ENCODE data around the gene INAVA.
"Not testable (repeated sequence)": the region's sequence is repeated elsewhere in the genome, so short reads cannot be mapped to it uniquely, and the experiment has no call there.

GRCh38 chr1:200911936-200912335 lies 17.2 kb downstream of the INAVA start:
- not testable (repeated sequence) for TF ChIP-seq POLR2AphosphoS5 (IDR thresholded peaks at IDR 0.05; ENCODE audit: borderline replicate concordance, low read depth, low read length); EZH2 (IDR thresholded peaks at IDR 0.05)

Measured in SK-N-MC (cell line).